Measurements from ENCODE around the gene CYB561D1. TPM values are rescaled to one million over a fixed set of nuclear protein-coding genes. Genes with fewer than 3 reads are reported as not detected.

The CYB561D1 gene
- total and polyA plus RNA-seq, 2 experiments from 2014 or later: 5.9 to 9.6 TPM

DNA sequence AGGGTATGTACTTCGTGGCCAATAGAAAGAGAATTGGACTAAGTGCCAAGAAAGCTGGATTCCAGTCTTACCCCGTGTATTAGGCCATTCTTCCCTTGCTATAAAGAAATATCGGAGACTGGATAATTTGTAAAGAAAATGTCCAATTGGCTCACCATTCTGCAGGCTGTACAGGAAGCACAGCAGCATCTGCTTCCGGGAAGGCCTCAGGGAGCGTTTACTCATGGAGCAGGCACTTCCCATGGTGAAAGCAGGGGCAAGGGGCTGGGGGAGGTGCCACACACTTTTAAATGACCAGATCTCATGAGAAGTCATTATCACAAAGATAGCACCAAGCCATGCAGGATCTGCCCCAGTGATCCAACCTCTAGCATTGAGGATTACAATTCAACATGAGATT, 23.4 kb downstream of the CYB561D1 start:
- Histone ChIP-seq H3K27ac (no peak overlapping the region), H3K4me1 (ENCODE audit: insufficient read depth) (no peaks in the 10 kb centered on the region; the same call in 1 of the 2 replicates), H3K27me3 (replicated peaks; ENCODE audit: insufficient read depth) (0 out of 2 replicates have a peak, but pooled peaks cover 8% of the 10 kb centered on the region), H3K9me3 (ENCODE audit: low read depth) (no peaks in the 10 kb centered on the region), H3K36me3 (ENCODE audit: low read depth) (no peaks in the 10 kb centered on the region), H3K9ac (no peak overlapping the region), H3K4me3 (no peak overlapping the region), H3K79me2 (ENCODE audit: insufficient read depth) (no peaks in the 10 kb centered on the region), H2AFZ (no peak overlapping the region), H3K4me2 (ENCODE audit: unreplicated experiment) (no peak overlapping the region), H3K9me2 (ENCODE audit: insufficient read depth) (no peaks in the 10 kb centered on the region), H4K20me1 (ENCODE audit: insufficient read depth) (no peaks in the 10 kb centered on the region), H3F3A (ENCODE audit: insufficient read depth) (no peaks in the 10 kb centered on the region)
- TF ChIP-seq EZH2 (IDR thresholded peaks at IDR 0.05; ENCODE audit: insufficient read depth, poor library complexity, severe bottlenecking): no peak
- 74 to 77% methylated on average over 5 of the region's 5 CpGs for WGBS, 2 experiments (ENCODE audit: low coverage in 1 of 2, low lambda C conversion rate in 2 of 2, missing lambda C conversion rate in 2 of 2)
- DNase-seq: no peak
- in situ Hi-C loops (cut with MboI): no loop called here

DNA sequence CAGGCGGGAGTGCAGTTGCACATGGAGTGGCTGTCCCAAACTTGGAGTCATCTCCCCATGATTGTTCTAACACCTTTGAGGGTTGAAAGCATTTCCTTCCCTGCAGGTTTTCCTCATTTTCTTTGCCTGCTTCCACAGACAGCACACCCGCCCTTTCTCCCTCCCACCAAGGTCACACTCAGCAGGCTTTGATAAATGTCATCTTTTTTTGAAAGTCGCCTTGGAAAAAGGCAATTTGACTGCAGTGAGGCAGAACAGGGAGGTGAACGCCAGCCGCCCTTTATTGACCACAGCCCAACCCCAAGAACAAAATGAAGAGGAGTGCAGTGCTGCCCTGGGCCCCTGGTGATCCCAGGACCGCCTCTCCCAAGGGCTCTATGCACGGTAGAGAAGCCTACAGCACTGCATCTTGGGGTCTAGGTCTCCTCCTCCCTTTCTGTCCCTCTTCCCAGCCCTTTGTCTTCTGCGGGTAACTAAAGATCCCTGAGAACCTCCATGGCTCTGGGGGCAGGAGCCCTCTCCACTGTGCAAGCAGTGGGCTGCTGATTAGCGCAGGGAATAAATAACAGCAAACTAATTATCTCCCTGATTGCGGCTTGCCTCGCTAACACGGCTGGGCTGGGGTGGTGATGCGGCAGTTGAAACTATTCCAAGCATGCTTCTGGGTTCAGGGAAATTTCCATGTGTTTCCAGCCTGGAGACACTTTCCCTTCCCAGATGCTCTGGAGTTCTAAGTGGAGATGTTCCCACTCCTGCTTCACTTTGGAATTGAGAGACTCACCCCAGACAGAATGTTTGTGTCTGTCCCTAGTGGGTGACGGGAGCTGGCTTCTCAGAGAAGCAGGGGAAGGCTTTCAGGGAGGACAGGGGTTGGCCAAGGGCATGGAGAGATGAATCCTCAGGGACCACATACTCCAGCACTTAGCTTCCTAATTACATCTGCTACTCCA, 27.4 kb downstream of the CYB561D1 start:
- Histone ChIP-seq H3K36me3 (ENCODE audit: low read depth) (no peaks in the 10 kb centered on the region), H3K79me2 (ENCODE audit: insufficient read depth) (no peaks in the 10 kb centered on the region), H3K9me2 (ENCODE audit: insufficient read depth) (no peaks in the 10 kb centered on the region), H3K9ac (no peak overlapping the region), H4K20me1 (ENCODE audit: insufficient read depth) (no peaks in the 10 kb centered on the region), H3K4me3 (no peak overlapping the region), H3K4me2 (ENCODE audit: unreplicated experiment) (no peak overlapping the region), H3K27me3 (replicated peaks; ENCODE audit: insufficient read depth) (0 out of 2 replicates have a peak, but pooled peaks cover 8% of the 10 kb centered on the region), H3K4me1 (ENCODE audit: insufficient read depth) (no peaks in the 10 kb centered on the region), H3K27ac (no peak overlapping the region), H2AFZ (peak overlapping the region; percentile 42; the same call in 1 of the 2 replicates), H3K9me3 (ENCODE audit: low read depth) (no peaks in the 10 kb centered on the region), H3F3A (ENCODE audit: insufficient read depth) (no peaks in the 10 kb centered on the region)
- 25 to 33% methylated on average over 13 to 14 of the region's 14 CpGs for WGBS, 2 experiments (ENCODE audit: low coverage in 1 of 2, low lambda C conversion rate in 2 of 2, missing lambda C conversion rate in 2 of 2)
- TF ChIP-seq EZH2 (IDR thresholded peaks at IDR 0.05; ENCODE audit: insufficient read depth, poor library complexity, severe bottlenecking) (no peak), EZH2phosphoT487 (IDR thresholded peaks at IDR 0.05; ENCODE audit: insufficient read depth, low read depth) (no peak)
- in situ Hi-C loops (cut with MboI): no loop called here
- DNase-seq: peak; percentile 40

DNA sequence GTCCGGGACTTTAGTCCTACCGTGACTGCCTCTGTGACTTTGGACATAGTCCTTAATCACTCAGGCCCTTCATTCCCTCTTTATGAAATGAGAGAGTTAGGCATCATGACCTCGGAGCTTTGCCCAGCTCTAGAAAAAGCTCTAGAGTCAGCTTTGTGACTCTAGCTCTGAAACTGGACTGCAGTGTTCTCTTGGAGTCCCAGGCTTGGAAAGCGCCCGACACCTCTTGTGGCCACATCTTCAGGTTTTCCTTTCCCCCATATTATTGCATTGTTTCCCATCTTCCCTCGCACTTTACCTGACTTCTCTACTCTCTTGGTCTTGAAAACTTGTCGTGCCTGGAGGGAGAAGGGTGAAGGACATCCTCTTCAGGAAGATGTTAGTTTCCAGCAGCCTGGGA, 28.1 kb downstream of the CYB561D1 start:
- no peak overlapping the region for H3K4me3 ChIP-seq
- WGBS, 2 experiments (ENCODE audit: low coverage in 1 of 2, low lambda C conversion rate in 2 of 2, missing lambda C conversion rate in 2 of 2): 79 to 81% methylated on average over 7 of the region's 7 CpGs
- no peaks in the 10 kb centered on the region for H3K4me1 ChIP-seq (ENCODE audit: insufficient read depth)
- H4K20me1 ChIP-seq (ENCODE audit: insufficient read depth): no peaks in the 10 kb centered on the region
- H3K9me2 ChIP-seq (ENCODE audit: insufficient read depth): no peaks in the 10 kb centered on the region
- no peaks in the 10 kb centered on the region for H3K36me3 ChIP-seq (ENCODE audit: low read depth)
- in situ Hi-C loops (cut with MboI): no loop called here
- no peak overlapping the region for H3K9ac ChIP-seq
- H3K27me3 ChIP-seq (replicated peaks; ENCODE audit: insufficient read depth): 0 out of 2 replicates have a peak, but pooled peaks cover 8% of the 10 kb centered on the region
- H2AFZ ChIP-seq: 0 out of 2 replicates have a peak overlapping the region, but pooled peaks have one; percentile 42
- H3F3A ChIP-seq (ENCODE audit: insufficient read depth): no peaks in the 10 kb centered on the region
- DNase-seq: no peak
- no peak for TF ChIP-seq EZH2 (IDR thresholded peaks at IDR 0.05; ENCODE audit: insufficient read depth, poor library complexity, severe bottlenecking)
- H3K9me3 ChIP-seq (ENCODE audit: low read depth): no peaks in the 10 kb centered on the region
- no peak overlapping the region for H3K4me2 ChIP-seq (ENCODE audit: unreplicated experiment)
- H3K79me2 ChIP-seq (ENCODE audit: insufficient read depth): no peaks in the 10 kb centered on the region
- no peak overlapping the region for H3K27ac ChIP-seq

DNA sequence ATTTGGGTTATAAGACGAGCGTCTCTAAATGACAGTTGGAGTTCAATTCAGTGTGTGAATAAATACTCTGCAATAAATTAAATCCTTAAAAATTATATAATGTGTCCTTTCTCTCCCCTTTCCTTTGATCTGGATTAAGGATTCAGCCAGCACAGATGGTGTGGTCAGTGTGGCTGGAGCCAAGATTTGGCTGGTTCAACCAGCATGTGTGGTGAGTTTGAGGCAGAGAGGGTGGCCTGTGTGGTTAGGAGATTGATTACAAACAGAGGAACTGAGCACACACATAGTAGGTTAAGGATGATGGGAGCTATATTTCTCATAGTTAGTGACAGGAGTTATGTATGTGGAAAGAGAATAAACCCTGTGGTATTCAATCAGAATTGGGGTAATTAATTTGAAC, 29.8 kb downstream of the CYB561D1 start:
- Histone ChIP-seq H3K4me3 (no peak overlapping the region), H3K4me2 (ENCODE audit: unreplicated experiment) (no peak overlapping the region), H3K9me3 (ENCODE audit: low read depth) (no peaks in the 10 kb centered on the region), H3K9ac (no peak overlapping the region), H4K20me1 (ENCODE audit: insufficient read depth) (no peaks in the 10 kb centered on the region), H3K27ac (no peak overlapping the region), H3K27me3 (replicated peaks; ENCODE audit: insufficient read depth) (0 out of 2 replicates have a peak, but pooled peaks cover 8% of the 10 kb centered on the region), H3K79me2 (ENCODE audit: insufficient read depth) (no peaks in the 10 kb centered on the region), H3K36me3 (ENCODE audit: low read depth) (no peaks in the 10 kb centered on the region), H2AFZ (no peak overlapping the region), H3K9me2 (ENCODE audit: insufficient read depth) (no peaks in the 10 kb centered on the region), H3F3A (ENCODE audit: insufficient read depth) (no peaks in the 10 kb centered on the region), H3K4me1 (ENCODE audit: insufficient read depth) (no peaks in the 10 kb centered on the region)
- 84 to 94% methylated on average over 2 of the region's 2 CpGs for WGBS, 2 experiments (ENCODE audit: low coverage in 1 of 2, low lambda C conversion rate in 2 of 2, missing lambda C conversion rate in 2 of 2)
- in situ Hi-C loops (cut with MboI): no loop called here
- DNase-seq: no peak
- TF ChIP-seq EZH2phosphoT487 (IDR thresholded peaks at IDR 0.05; ENCODE audit: insufficient read depth, low read depth) (no peak), EZH2 (IDR thresholded peaks at IDR 0.05; ENCODE audit: insufficient read depth, poor library complexity, severe bottlenecking) (no peak)

All from GM23248 (cell line).